SK-N-SH (cell line): Measurements from ENCODE around the gene PSEN2. TPM values are rescaled to one million over a fixed set of nuclear protein-coding genes. Genes with fewer than 3 reads are reported as not detected.

Source experiments
- CTCF ChIA-PET: fragments of 300-600, 350-600 bp; formaldehyde crosslinking; extraction: SDS; loops from one replicate; lab custom pipeline; 2021; lab: Yijun Ruan, JAX
- POLR2A ChIA-PET: fragments of 350-600 bp; sonication (Branson Sonifier 250); formaldehyde crosslinking; extraction: SDS; loops from one replicate; lab custom pipeline; 2020; ENCODE audit warnings: antibody characterized with exemption, inconsistent platforms; lab: Yijun Ruan, JAX
- DNase-seq: peaks from one replicate; pipeline ENCODE4 v3.0.0; 2012
- H2AFZ ChIP-seq: fragments of 200-600 bp; sonication (generic); 2 replicates; pipeline ENCODE4 v1.8.1; 2016; ENCODE audit warnings: antibody characterized with exemption, mild to moderate bottlenecking, low read depth
- H3F3A ChIP-seq: fragments of 200-600 bp; sonication (generic); replicated peaks from 2 replicates; pipeline ENCODE3; 2016; ENCODE audit warnings: antibody characterized with exemption, mild to moderate bottlenecking; ENCODE audit not compliant: insufficient read depth
- H3K27ac ChIP-seq, 2 experiments: fragments of 200-500 bp in 1 of 2; fragments of 200-600 bp in 1 of 2; sonication (Bioruptor generic) in 1 of 2; sonication (generic), shearing (Covaris generic) in 1 of 2; 2 replicates each; pipeline versions ENCODE4 v1.5.1 to v1.6.1; 2014 to 2016; ENCODE audit warnings: low read depth in 2 of 2, inconsistent platforms in 1 of 2, low read length in 1 of 2, mild to moderate bottlenecking in 1 of 2, mixed read lengths in 1 of 2
- H3K27me3 ChIP-seq: fragments of 200-600 bp; sonication (generic), shearing (Covaris generic); 2 replicates; pipeline ENCODE4 v1.6.1; 2016; ENCODE audit warnings: mixed run types; ENCODE audit not compliant: insufficient read depth
- H3K36me3 ChIP-seq, 2 experiments: fragments of 200-500 bp in 1 of 2; fragments of 200-600 bp in 1 of 2; sonication (Bioruptor generic) in 1 of 2; sonication (generic) in 1 of 2; replicated peaks in 1 of 2; 2 replicates each; pipeline versions ENCODE3 to v1.5.1; 2014 to 2016; ENCODE audit warnings: low read length in 1 of 2, mild to moderate bottlenecking in 1 of 2; ENCODE audit not compliant: insufficient read depth in 2 of 2, control insufficient read depth in 1 of 2
- H3K4me1 ChIP-seq, 2 experiments: fragments of 200-500 bp in 1 of 2; fragments of 200-600 bp in 1 of 2; sonication (Bioruptor generic) in 1 of 2; sonication (generic), shearing (Covaris generic) in 1 of 2; 2 replicates each; pipeline versions ENCODE4 v1.5.1 to v1.6.1; 2014 to 2016; ENCODE audit warnings: low read depth in 1 of 2, low read length in 1 of 2, mixed run types in 1 of 2; ENCODE audit not compliant: insufficient read depth in 2 of 2, control insufficient read depth in 1 of 2
- H3K4me2 ChIP-seq: fragments of 200-600 bp; sonication (generic), shearing (Covaris generic); 2 replicates; pipeline ENCODE4 v1.6.1; 2017; ENCODE audit warnings: mixed run types
- H3K4me3 ChIP-seq, 2 experiments: fragments of 200-500 bp in 1 of 2; fragments of 200-600 bp in 1 of 2; sonication (Bioruptor generic) in 1 of 2; sonication (generic), shearing (Covaris generic) in 1 of 2; 2 replicates each; pipeline versions ENCODE4 v1.5.1 to v1.8.1; 2014 to 2016; ENCODE audit warnings: low read depth in 2 of 2, inconsistent platforms in 1 of 2, low read length in 1 of 2, mild to moderate bottlenecking in 1 of 2, mixed read lengths in 1 of 2, moderate library complexity in 1 of 2
- H3K79me2 ChIP-seq: fragments of 200-600 bp; sonication (generic); 2 replicates; pipeline ENCODE4 v1.8.1; 2017; ENCODE audit warnings: mild to moderate bottlenecking; ENCODE audit not compliant: insufficient read depth
- H3K9ac ChIP-seq: fragments of 200-600 bp; sonication (generic); 2 replicates; pipeline ENCODE4 v1.6.1; 2017; ENCODE audit warnings: mixed run types
- H3K9me2 ChIP-seq: fragments of 200-600 bp; sonication (generic); 2 replicates; pipeline ENCODE4 v1.6.1; 2017; ENCODE audit warnings: mixed run types
- H3K9me3 ChIP-seq: fragments of 200-600 bp; sonication (generic); 2 replicates; pipeline ENCODE4 v1.6.1; 2017; ENCODE audit warnings: mixed run types, mild to moderate bottlenecking, moderate library complexity
- H4K20me1 ChIP-seq: fragments of 200-600 bp; sonication (generic); 2 replicates; pipeline ENCODE4 v1.6.1; 2017; ENCODE audit warnings: mild to moderate bottlenecking, mixed run types; ENCODE audit not compliant: insufficient read depth
- CHD2 ChIP-seq: fragments of 150-350 bp; IDR thresholded peaks from 2 replicates; pipeline ENCODE4 v1.6.1; 2018; ENCODE audit warnings: low read length; ENCODE audit not compliant: partially characterized antibody
- FOSL2 ChIP-seq: IDR thresholded peaks from 2 replicates; pipeline ENCODE4 v1.4.0; 2012; ENCODE audit warnings: low read depth, mild to moderate bottlenecking, moderate library complexity, borderline replicate concordance
- JUND ChIP-seq: IDR thresholded peaks from 2 replicates; pipeline ENCODE4 v1.4.0; 2012
- MXI1 ChIP-seq: IDR thresholded peaks from 2 replicates; pipeline ENCODE4 v1.6.1; 2012; ENCODE audit warnings: mild to moderate bottlenecking, low read depth, low read length, improper control_type of control experiment
- NFIC ChIP-seq: IDR thresholded peaks from 2 replicates; pipeline ENCODE4 v1.4.0; 2012; ENCODE audit warnings: borderline replicate concordance
- RAD21 ChIP-seq: IDR thresholded peaks from 2 replicates; pipeline ENCODE4 v1.6.1; 2012; ENCODE audit warnings: mild to moderate bottlenecking, low read length
- RCOR1 ChIP-seq: fragments of 150-350 bp; IDR thresholded peaks from 2 replicates; pipeline ENCODE4 v1.6.1; 2017; ENCODE audit warnings: antibody characterized with exemption, low read length
- RFX5 ChIP-seq: IDR thresholded peaks from 2 replicates; pipeline ENCODE4 v1.6.1; 2012; ENCODE audit warnings: mild to moderate bottlenecking, improper control_type of control experiment, low read length
- RXRA ChIP-seq: IDR thresholded peaks from 2 replicates; pipeline ENCODE4 v1.4.0; 2012; ENCODE audit warnings: low read depth, mild to moderate bottlenecking, borderline replicate concordance
- TAF1 ChIP-seq: IDR thresholded peaks from 2 replicates; pipeline ENCODE4 v1.6.1; 2012; ENCODE audit warnings: low read depth, mild to moderate bottlenecking, low read length, moderate library complexity, borderline replicate concordance
- TCF12 ChIP-seq: IDR thresholded peaks from 2 replicates; pipeline ENCODE4 v1.4.0; 2012
- WGBS: methylation state at CpG from one replicate; pipeline ENCODE4 v1.1.6; 2017; ENCODE audit warnings: low lambda C conversion rate; 5-methylcytosine and 5-hydroxymethylcytosine counted together
- polyA plus RNA-seq, 3 experiments: library from polyadenylated mRNA; depleted of rRNA; stranded (reverse); fragments of >200 nt; gene quantifications; 2 replicates each; pipeline ENCODE4 v1.2.3, GENCODE V29; 2012
- TF ChIP-seq, protein P1 (sequence below): IDR thresholded peaks from 2 replicates; pipeline ENCODE4; 2012
- TF ChIP-seq, protein P2 (sequence below): fragments of 150-350 bp; IDR thresholded peaks from 2 replicates; pipeline ENCODE4 v1.6.1; 2017; ENCODE audit warnings: antibody characterized with exemption, low read length, low read depth, borderline replicate concordance
- TF ChIP-seq, protein P3 (sequence below): fragments of 200-600 bp; sonication (generic); IDR thresholded peaks from 2 replicates; pipeline ENCODE4 v1.6.1; 2017; ENCODE audit warnings: antibody characterized with exemption, mild to moderate bottlenecking, moderate library complexity
- TF ChIP-seq, protein P4 (sequence below): IDR thresholded peaks from 2 replicates; pipeline ENCODE4 v1.6.1; 2012; ENCODE audit warnings: mild to moderate bottlenecking, low read depth, low read length, moderate library complexity

The PSEN2 gene
- polyA plus RNA-seq, 1 of the 3 experiments (the other 2 are of a cell fraction) = 20.2 TPM

DNA sequence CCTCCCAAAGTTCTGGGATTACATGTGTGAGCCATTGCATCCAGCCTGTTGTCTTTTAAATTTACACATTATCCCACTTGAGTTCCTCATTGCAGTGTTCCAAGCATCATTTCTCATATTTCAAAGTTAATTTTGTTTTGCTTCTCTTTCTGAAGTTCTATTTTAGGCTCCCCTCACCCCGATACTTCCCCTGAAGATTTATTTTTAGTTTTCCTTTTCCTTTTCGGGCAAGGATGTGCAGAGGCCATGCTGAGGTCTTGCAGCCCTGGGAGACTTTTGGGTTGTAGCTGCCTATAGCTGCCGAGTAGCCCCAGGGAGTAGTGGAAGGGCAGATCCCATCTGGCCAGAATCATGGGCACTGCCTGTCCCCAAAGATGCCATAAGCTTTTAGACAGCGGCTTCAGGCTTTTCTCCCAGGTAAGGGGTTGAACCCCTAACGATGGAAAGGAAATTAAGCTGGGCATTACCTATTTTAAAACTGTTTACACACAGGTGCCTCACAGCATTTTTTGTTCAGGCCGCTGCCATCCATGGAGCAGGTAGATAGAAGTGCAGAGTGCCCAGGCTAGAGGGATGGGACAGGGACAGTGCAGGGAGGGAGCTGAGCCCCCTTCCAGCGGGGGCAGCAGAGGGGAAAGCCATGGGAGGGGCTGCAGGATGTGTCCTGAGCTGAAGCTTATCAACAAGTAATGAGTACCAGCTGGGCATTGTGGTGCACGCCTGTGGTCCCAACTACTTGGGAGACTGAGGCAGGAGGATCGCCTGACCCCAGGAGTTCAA is 15.9 kb downstream of the PSEN2 start:
- POLR2A ChIA-PET = interaction anchor here (0.6 kb wide), 1 partner anchor 563 kb away, joined by 3 read pairs; no protein-coding TSS in a partner anchor

DNA sequence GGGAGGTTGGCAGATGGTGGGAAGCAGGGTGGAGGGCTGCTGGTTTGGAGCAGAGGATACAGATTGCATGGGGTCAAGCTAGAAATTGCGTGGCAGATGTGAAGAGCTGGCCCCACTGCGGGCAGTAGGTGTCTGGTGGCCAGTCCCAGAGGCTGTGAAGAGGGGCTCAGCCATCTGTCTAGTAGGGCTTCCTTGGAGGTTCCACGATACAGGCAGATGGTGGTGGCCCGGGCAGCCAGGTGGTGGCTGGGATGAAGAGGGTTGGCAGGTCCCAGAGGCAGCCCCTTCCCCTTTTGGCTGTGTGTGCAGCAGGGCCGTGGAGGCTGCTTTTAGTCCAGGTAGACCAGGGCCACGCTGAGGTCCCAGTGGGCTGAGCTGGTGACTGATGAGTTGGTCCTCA is 16.6 kb downstream of the PSEN2 start:
- Histone ChIP-seq H3K9me3 (no peaks in the 10 kb centered on the region), H3K4me2 (no peak overlapping the region), H4K20me1 (no peaks in the 10 kb centered on the region), H3F3A (no peaks in the 10 kb centered on the region), H3K27ac (no peak overlapping the region), H3K79me2 (no peaks in the 10 kb centered on the region), H3K27me3 (no peaks in the 10 kb centered on the region), H3K36me3 (peaks cover 0 to 27% of the 10 kb centered on the region in 2 experiments), H3K9me2 (no peaks in the 10 kb centered on the region), H3K4me1 (no peaks in the 10 kb centered on the region), H3K4me3 (no peak overlapping the region), H2AFZ (no peak overlapping the region), H3K9ac (no peak overlapping the region)
- WGBS = 100% methylated on average over 2 of the region's 6 CpGs
- POLR2A ChIA-PET = interaction anchor here (0.6 kb wide), 1 partner anchor 562 kb away, joined by 3 read pairs; no protein-coding TSS in a partner anchor
- CTCF ChIA-PET = interaction anchor here (0.9 to 1.2 kb wide), 2 partner anchors 15 to 252 kb away, joined by 4 read pairs; no protein-coding TSS in a partner anchor
- DNase-seq = no peak
- TF ChIP-seq, protein P1, sequence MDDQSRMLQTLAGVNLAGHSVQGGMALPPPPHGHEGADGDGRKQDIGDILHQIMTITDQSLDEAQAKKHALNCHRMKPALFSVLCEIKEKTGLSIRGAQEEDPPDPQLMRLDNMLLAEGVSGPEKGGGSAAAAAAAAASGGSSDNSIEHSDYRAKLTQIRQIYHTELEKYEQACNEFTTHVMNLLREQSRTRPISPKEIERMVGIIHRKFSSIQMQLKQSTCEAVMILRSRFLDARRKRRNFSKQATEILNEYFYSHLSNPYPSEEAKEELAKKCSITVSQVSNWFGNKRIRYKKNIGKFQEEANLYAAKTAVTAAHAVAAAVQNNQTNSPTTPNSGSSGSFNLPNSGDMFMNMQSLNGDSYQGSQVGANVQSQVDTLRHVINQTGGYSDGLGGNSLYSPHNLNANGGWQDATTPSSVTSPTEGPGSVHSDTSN = no peak
- TF ChIP-seq JUND (no peak), RFX5 (no peak), NFIC (no peak), TAF1 (no peak), FOSL2 (no peak), RCOR1 (no peak), CHD2 (no peak), TCF12 (no peak), MXI1 (no peak), RXRA (no peak)
- TF ChIP-seq, protein P2, sequence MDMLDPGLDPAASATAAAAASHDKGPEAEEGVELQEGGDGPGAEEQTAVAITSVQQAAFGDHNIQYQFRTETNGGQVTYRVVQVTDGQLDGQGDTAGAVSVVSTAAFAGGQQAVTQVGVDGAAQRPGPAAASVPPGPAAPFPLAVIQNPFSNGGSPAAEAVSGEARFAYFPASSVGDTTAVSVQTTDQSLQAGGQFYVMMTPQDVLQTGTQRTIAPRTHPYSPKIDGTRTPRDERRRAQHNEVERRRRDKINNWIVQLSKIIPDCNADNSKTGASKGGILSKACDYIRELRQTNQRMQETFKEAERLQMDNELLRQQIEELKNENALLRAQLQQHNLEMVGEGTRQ = no peak
- TF ChIP-seq, protein P3, sequence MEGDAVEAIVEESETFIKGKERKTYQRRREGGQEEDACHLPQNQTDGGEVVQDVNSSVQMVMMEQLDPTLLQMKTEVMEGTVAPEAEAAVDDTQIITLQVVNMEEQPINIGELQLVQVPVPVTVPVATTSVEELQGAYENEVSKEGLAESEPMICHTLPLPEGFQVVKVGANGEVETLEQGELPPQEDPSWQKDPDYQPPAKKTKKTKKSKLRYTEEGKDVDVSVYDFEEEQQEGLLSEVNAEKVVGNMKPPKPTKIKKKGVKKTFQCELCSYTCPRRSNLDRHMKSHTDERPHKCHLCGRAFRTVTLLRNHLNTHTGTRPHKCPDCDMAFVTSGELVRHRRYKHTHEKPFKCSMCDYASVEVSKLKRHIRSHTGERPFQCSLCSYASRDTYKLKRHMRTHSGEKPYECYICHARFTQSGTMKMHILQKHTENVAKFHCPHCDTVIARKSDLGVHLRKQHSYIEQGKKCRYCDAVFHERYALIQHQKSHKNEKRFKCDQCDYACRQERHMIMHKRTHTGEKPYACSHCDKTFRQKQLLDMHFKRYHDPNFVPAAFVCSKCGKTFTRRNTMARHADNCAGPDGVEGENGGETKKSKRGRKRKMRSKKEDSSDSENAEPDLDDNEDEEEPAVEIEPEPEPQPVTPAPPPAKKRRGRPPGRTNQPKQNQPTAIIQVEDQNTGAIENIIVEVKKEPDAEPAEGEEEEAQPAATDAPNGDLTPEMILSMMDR = no peak

More for the DNA sequence above, 15.9 kb downstream of the PSEN2 start:
- no peak overlapping the region for H3K27ac ChIP-seq
- no peaks in the 10 kb centered on the region for H3K4me1 ChIP-seq
- peaks cover 0 to 26% of the 10 kb centered on the region in 2 experiments for H3K36me3 ChIP-seq
- no peak for DNase-seq
- no peak overlapping the region for H2AFZ ChIP-seq
- no peaks in the 10 kb centered on the region for H4K20me1 ChIP-seq
- no peaks in the 10 kb centered on the region for H3F3A ChIP-seq
- H3K9me2 ChIP-seq = no peaks in the 10 kb centered on the region
- no peak overlapping the region for H3K4me3 ChIP-seq
- no peaks in the 10 kb centered on the region for H3K27me3 ChIP-seq
- 76% methylated on average over 8 of the region's 9 CpGs for WGBS
- CTCF ChIA-PET = interaction anchor here (0.5 to 1.2 kb wide), 3 partner anchors 14 to 252 kb away, joined by 3 to 4 read pairs (median 4); no protein-coding TSS in a partner anchor
- H3K9me3 ChIP-seq = no peaks in the 10 kb centered on the region
- H3K79me2 ChIP-seq = no peaks in the 10 kb centered on the region
- no peak for TF ChIP-seq RAD21
- TF ChIP-seq, protein P4, sequence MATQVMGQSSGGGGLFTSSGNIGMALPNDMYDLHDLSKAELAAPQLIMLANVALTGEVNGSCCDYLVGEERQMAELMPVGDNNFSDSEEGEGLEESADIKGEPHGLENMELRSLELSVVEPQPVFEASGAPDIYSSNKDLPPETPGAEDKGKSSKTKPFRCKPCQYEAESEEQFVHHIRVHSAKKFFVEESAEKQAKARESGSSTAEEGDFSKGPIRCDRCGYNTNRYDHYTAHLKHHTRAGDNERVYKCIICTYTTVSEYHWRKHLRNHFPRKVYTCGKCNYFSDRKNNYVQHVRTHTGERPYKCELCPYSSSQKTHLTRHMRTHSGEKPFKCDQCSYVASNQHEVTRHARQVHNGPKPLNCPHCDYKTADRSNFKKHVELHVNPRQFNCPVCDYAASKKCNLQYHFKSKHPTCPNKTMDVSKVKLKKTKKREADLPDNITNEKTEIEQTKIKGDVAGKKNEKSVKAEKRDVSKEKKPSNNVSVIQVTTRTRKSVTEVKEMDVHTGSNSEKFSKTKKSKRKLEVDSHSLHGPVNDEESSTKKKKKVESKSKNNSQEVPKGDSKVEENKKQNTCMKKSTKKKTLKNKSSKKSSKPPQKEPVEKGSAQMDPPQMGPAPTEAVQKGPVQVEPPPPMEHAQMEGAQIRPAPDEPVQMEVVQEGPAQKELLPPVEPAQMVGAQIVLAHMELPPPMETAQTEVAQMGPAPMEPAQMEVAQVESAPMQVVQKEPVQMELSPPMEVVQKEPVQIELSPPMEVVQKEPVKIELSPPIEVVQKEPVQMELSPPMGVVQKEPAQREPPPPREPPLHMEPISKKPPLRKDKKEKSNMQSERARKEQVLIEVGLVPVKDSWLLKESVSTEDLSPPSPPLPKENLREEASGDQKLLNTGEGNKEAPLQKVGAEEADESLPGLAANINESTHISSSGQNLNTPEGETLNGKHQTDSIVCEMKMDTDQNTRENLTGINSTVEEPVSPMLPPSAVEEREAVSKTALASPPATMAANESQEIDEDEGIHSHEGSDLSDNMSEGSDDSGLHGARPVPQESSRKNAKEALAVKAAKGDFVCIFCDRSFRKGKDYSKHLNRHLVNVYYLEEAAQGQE = no peak
- no peak overlapping the region for H3K4me2 ChIP-seq
- H3K9ac ChIP-seq = no peak overlapping the region
